ENCODE data around the gene RBM15.

- no peak for TF ChIP-seq CTCF (IDR thresholded peaks at IDR 0.05; ENCODE audit: borderline replicate concordance, extremely low read depth, low read length, poor library complexity, severe bottlenecking)
- TF ChIP-seq EZH2 (IDR thresholded peaks at IDR 0.05; ENCODE audit: borderline replicate concordance, low read depth, low read length, severe bottlenecking): no peak
Observed at GRCh38 chr1:110341872-110342331, 2.7 kb downstream of the RBM15 start.

Measured in DND-41 (cell line).